ENCODE measurements around the gene CDH5. TPM values are rescaled to one million over a fixed set of nuclear protein-coding genes. Genes with fewer than 3 reads are reported as not detected.

Gene CDH5
- total and polyA plus RNA-seq, 2 of the 4 experiments (the other 2 are of a cell fraction), result not detected

GRCh38 chr16:66376577-66377305 is 10.2 kb downstream of the CDH5 start:
- Histone ChIP-seq H3K27ac (ENCODE audit: insufficient read depth, low read length) (no peak overlapping the region), H3K79me1 (ENCODE audit: low read depth in 1 of 2, low read length in 2 of 2) (no peaks in the 10 kb centered on the region), H2BK20ac (ENCODE audit: low read depth, low read length) (no peak overlapping the region), H3K36me3 (ENCODE audit: control insufficient read depth, insufficient read depth, low read length) (no peaks in the 10 kb centered on the region), H3K9me3 (ENCODE audit: control insufficient read depth, insufficient read depth, low read length) (no peaks in the 10 kb centered on the region), H2AFZ (replicated peaks; ENCODE audit: low read length, poor library complexity) (peak overlapping the region; percentile 14), H4K8ac (ENCODE audit: low read depth in 2 of 2, low read length in 2 of 2) (no peak overlapping the region), H3K56ac (ENCODE audit: extremely low read depth, insufficient read depth, low read length) (no peak overlapping the region), H3K23ac (ENCODE audit: low read depth, low read length) (no peak overlapping the region), H3K4ac (ENCODE audit: low read depth, low read length) (no peak overlapping the region), H3K4me2 (ENCODE audit: low read depth, low read length) (no peak overlapping the region), H3K4me3 (ENCODE audit: insufficient read depth, low read depth, low read length) (no peak overlapping the region), H3K18ac (ENCODE audit: low read depth, low read length) (no peak overlapping the region), H2BK15ac (ENCODE audit: low read depth, low read length) (no peak overlapping the region), H3K9me1 (ENCODE audit: insufficient read depth, low read length) (no peaks in the 10 kb centered on the region), H2AK9ac (replicated peaks; ENCODE audit: low read depth, low read length, poor library complexity) (no peak overlapping the region), H4K5ac (ENCODE audit: low read depth, low read length) (no peak overlapping the region), H4K20me1 (ENCODE audit: insufficient read depth, low read length) (no peaks in the 10 kb centered on the region), H2BK5ac (ENCODE audit: low read depth, low read length, poor library complexity, severe bottlenecking) (no peak overlapping the region), H3K9ac (ENCODE audit: low read depth, low read length) (no peak overlapping the region), H3K14ac (replicated peaks; ENCODE audit: low read depth, low read length) (no peak overlapping the region), H2AK5ac (ENCODE audit: low read depth, low read length) (no peak overlapping the region), H3K4me1 (ENCODE audit: control insufficient read depth, insufficient read depth, low read length) (no peaks in the 10 kb centered on the region; the same call in 1 of the 2 replicates), H2BK120ac (ENCODE audit: low read depth, low read length) (no peak overlapping the region), H3K27me3 (ENCODE audit: control insufficient read depth, insufficient read depth, low read length) (peaks cover 21% of the 10 kb centered on the region; the same call in 1 of the 2 replicates), H4K91ac (ENCODE audit: insufficient read depth, low read depth, low read length) (no peak overlapping the region)
- in situ Hi-C loops (cut with MboI; ENCODE audit: low sequenced_read_pairs), result no loop called here
- ChIA-PET POLR2A (ENCODE audit: unreplicated experiment) (no interaction called here), CTCF (no interaction called here)
- 83% methylated on average over 4 of the region's 10 CpGs; no CpG with 5 or more reads in 1 of the 2 experiments for WGBS, 2 experiments (ENCODE audit: extremely low coverage in 2 of 2, insufficient read length in 1 of 2)
- dilution Hi-C loops (cut with HindIII; ENCODE audit: low sequenced_read_pairs, unreplicated experiment), result no loop called here
- BruUV-seq (replicated peaks), result no TSS peak
- ATAC-seq (ENCODE audit: low read depth) (no peak), DNase-seq (no peak)
- intact Hi-C loops (cut with micrococcal nuclease), result no loop called here
- TF ChIP-seq CEBPB (IDR thresholded peaks at IDR 0.05; ENCODE audit: low read depth, low read length), result no peak
- TF ChIP-seq MXI1 (IDR thresholded peaks at IDR 0.05; ENCODE audit: borderline replicate concordance, low read depth, low read length), result no peak
- no peak for TF ChIP-seq BHLHE40 (IDR thresholded peaks at IDR 0.05; ENCODE audit: low read depth, low read length)
- no peak for TF ChIP-seq RAD21 (IDR thresholded peaks at IDR 0.05; ENCODE audit: low read length)
- no peak for TF ChIP-seq CHD1 (IDR thresholded peaks at IDR 0.05; ENCODE audit: low read depth, low read length)
- no peak for TF ChIP-seq CTCF (conservative IDR thresholded peaks at IDR 0.05; ENCODE audit: low read depth, low read length)
- TF ChIP-seq MAFK (IDR thresholded peaks at IDR 0.05; ENCODE audit: low read depth, low read length), result no peak
- TF ChIP-seq, protein P1, sequence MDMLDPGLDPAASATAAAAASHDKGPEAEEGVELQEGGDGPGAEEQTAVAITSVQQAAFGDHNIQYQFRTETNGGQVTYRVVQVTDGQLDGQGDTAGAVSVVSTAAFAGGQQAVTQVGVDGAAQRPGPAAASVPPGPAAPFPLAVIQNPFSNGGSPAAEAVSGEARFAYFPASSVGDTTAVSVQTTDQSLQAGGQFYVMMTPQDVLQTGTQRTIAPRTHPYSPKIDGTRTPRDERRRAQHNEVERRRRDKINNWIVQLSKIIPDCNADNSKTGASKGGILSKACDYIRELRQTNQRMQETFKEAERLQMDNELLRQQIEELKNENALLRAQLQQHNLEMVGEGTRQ (IDR thresholded peaks at IDR 0.05; ENCODE audit: low read depth, low read length), result no peak
- TF ChIP-seq SMC3 (IDR thresholded peaks at IDR 0.05; ENCODE audit: low read depth, low read length), result no peak
- TF ChIP-seq POLR2A (IDR thresholded peaks at IDR 0.05; ENCODE audit: low read depth, low read length), result no peak
- TF ChIP-seq RCOR1 (IDR thresholded peaks at IDR 0.05; ENCODE audit: insufficient replicate concordance, low read length), result no peak
- no peak for TF ChIP-seq ELK1 (IDR thresholded peaks at IDR 0.05; ENCODE audit: borderline replicate concordance, low read depth, low read length)
- TF ChIP-seq MAZ (IDR thresholded peaks at IDR 0.05; ENCODE audit: borderline replicate concordance, low read depth, low read length), result no peak
- TF ChIP-seq RFX5 (IDR thresholded peaks at IDR 0.05; ENCODE audit: low read depth, low read length), result no peak
- no peak for TF ChIP-seq FOS (IDR thresholded peaks at IDR 0.05; ENCODE audit: low read depth, low read length)
- TF ChIP-seq NFE2L2 (IDR thresholded peaks at IDR 0.05; ENCODE audit: low read depth, low read length), result no peak

Data from IMR-90 (cell line).